Measurements from ENCODE around the gene A3GALT2.

Gene A3GALT2

DNA sequence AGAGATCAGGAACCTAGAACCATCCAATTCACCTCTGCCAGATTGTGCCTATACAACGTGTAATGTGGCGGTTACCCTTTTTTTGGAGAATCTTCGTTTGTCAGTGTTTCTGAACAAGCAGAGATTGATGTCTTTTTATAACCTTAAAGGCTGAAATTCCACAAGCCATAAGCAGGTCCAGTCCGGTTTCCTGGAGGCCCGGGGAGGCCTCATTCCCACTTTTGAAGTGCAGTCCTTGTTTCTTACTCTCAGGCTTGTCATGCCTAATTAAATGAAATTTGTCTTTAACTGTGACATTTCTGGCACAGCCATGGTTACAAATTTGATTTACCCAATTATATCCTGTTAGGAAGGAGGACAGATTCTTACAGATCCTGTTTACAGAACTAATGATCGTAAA is 36.8 kb downstream of the A3GALT2 start:
- no peak for ATAC-seq (ENCODE audit: low read depth)
- Histone ChIP-seq H3K9me3 (ENCODE audit: severe bottlenecking) (no peaks in the 10 kb centered on the region), H3K27ac (ENCODE audit: poor library complexity, severe bottlenecking) (no peak overlapping the region)

DNA sequence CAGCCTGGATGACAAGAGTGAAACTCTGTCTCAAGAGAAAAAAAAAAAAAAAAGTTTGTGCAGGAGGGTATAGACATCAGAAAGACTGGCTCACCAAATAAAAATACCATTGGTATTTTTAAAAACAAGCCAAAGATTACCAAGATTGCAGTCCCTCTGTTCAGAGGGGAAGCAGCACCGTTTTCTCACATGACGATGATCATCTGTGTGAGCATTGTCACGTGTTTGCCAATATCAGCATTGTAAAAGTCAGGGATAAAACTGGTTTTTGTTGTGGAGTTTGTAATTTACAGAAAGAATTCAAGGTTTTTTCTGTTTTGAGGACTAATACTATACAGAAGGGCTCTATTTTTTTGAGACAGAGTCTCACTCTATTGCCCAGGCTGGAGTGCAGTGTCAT is 38.1 kb downstream of the A3GALT2 start:
- Histone ChIP-seq H3K4me3 (ENCODE audit: severe bottlenecking) (no peak overlapping the region), H3K4me1 (ENCODE audit: insufficient read depth, poor library complexity, severe bottlenecking) (no peaks in the 10 kb centered on the region), H3K9me3 (ENCODE audit: severe bottlenecking) (no peaks in the 10 kb centered on the region), H3K27me3 (ENCODE audit: insufficient read depth, poor library complexity, severe bottlenecking) (no peaks in the 10 kb centered on the region), H3K27ac (ENCODE audit: poor library complexity, severe bottlenecking) (no peak overlapping the region), H3K36me3 (ENCODE audit: low read depth) (peaks cover 29% of the 10 kb centered on the region)
- TF ChIP-seq, protein P1, sequence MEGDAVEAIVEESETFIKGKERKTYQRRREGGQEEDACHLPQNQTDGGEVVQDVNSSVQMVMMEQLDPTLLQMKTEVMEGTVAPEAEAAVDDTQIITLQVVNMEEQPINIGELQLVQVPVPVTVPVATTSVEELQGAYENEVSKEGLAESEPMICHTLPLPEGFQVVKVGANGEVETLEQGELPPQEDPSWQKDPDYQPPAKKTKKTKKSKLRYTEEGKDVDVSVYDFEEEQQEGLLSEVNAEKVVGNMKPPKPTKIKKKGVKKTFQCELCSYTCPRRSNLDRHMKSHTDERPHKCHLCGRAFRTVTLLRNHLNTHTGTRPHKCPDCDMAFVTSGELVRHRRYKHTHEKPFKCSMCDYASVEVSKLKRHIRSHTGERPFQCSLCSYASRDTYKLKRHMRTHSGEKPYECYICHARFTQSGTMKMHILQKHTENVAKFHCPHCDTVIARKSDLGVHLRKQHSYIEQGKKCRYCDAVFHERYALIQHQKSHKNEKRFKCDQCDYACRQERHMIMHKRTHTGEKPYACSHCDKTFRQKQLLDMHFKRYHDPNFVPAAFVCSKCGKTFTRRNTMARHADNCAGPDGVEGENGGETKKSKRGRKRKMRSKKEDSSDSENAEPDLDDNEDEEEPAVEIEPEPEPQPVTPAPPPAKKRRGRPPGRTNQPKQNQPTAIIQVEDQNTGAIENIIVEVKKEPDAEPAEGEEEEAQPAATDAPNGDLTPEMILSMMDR (IDR thresholded peaks at IDR 0.05; ENCODE audit: poor library complexity, severe bottlenecking), result no peak
- DNase-seq (ENCODE audit: low spot score), result no peak
- ATAC-seq (ENCODE audit: low read depth), result no peak

More for the DNA sequence above, 36.8 kb downstream of the A3GALT2 start:
- DNase-seq (ENCODE audit: low spot score), result no peak
- no peaks in the 10 kb centered on the region for H3K27me3 ChIP-seq (ENCODE audit: insufficient read depth, poor library complexity, severe bottlenecking)
- no peak overlapping the region for H3K4me3 ChIP-seq (ENCODE audit: severe bottlenecking)
- no peaks in the 10 kb centered on the region for H3K4me1 ChIP-seq (ENCODE audit: insufficient read depth, poor library complexity, severe bottlenecking)
- TF ChIP-seq, protein P1 (IDR thresholded peaks at IDR 0.05; ENCODE audit: poor library complexity, severe bottlenecking), result no peak
- peaks cover 28% of the 10 kb centered on the region for H3K36me3 ChIP-seq (ENCODE audit: low read depth)

DNA sequence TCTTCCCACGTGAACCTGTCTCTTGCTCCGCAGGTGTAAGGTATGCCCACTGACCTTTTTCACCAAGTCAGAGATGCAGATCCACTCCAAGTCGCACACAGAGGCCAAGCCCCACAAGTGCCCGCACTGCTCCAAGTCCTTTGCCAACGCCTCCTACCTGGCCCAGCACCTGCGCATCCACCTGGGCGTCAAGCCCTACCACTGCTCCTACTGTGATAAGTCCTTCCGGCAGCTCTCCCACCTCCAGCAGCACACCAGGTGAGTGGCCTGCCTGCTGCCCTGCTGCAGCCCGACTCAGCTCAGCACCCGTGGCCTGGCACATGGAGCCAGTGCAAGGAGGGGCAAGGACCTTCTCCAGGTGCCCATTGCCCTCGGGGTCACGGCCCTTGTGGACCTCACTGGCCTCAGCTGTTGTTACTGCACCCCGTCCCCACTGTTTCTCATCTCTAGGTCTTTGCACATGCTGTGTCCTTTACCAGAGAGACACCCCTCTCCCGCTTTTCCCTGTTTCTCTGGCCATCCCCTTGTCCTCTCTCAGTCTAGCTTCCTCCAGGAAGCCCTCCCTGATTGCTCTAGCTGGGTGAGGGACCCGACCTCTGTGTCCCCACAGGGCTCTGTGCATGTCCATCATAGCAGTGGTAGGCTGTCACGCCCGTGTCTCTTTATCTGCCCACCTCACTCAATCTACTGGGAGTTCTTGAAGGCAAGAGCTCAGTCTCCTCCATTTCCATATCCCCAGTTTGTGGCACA is 39.2 kb downstream of the A3GALT2 start:
- no peak overlapping the region for H3K27ac ChIP-seq (ENCODE audit: poor library complexity, severe bottlenecking)
- no peaks in the 10 kb centered on the region for H3K9me3 ChIP-seq (ENCODE audit: severe bottlenecking)
- H3K27me3 ChIP-seq (ENCODE audit: insufficient read depth, poor library complexity, severe bottlenecking), result no peaks in the 10 kb centered on the region
- H3K4me3 ChIP-seq (ENCODE audit: severe bottlenecking), result no peak overlapping the region
- H3K36me3 ChIP-seq (ENCODE audit: low read depth), result peaks cover 32% of the 10 kb centered on the region
- DNase-seq (ENCODE audit: low spot score), result peak; percentile 33
- no peaks in the 10 kb centered on the region for H3K4me1 ChIP-seq (ENCODE audit: insufficient read depth, poor library complexity, severe bottlenecking)
- ATAC-seq (ENCODE audit: low read depth), result no peak
- TF ChIP-seq, protein P1 (IDR thresholded peaks at IDR 0.05; ENCODE audit: poor library complexity, severe bottlenecking), result no peak

DNA sequence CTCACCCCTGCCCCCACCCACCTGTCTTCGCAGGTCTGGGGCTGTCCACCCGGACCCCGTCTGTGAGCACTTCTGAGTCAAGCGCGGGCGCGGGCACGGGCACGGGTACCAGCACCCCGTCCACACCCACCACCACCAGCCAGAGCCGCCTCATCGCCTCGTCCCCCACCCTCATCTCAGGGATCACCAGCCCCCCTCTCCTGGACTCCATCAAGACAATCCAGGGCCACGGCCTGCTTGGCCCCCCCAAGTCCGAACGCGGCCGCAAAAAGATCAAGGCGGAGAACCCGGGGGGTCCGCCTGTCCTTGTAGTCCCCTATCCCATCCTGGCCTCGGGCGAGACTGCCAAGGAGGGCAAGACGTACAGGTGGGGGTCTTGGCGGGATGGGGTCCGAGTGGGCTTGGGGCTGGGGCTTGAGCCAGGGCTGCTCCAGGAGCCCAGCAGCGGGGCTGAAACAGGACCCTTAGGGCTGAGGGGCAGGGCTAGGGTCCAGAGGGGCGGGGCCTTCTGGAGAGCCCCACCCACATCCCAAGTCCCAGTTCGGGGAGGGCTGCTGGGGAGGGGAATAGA is 40.7 kb downstream of the A3GALT2 start:
- ATAC-seq (ENCODE audit: low read depth) (no peak), DNase-seq (ENCODE audit: low spot score) (peak; percentile 57)
- no peak overlapping the region for H3K4me3 ChIP-seq (ENCODE audit: severe bottlenecking)
- H3K4me1 ChIP-seq (ENCODE audit: insufficient read depth, poor library complexity, severe bottlenecking), result no peaks in the 10 kb centered on the region
- peaks cover 33% of the 10 kb centered on the region for H3K36me3 ChIP-seq (ENCODE audit: low read depth)
- no peaks in the 10 kb centered on the region for H3K9me3 ChIP-seq (ENCODE audit: severe bottlenecking)
- TF ChIP-seq, protein P1 (IDR thresholded peaks at IDR 0.05; ENCODE audit: poor library complexity, severe bottlenecking), result no peak
- H3K27me3 ChIP-seq (ENCODE audit: insufficient read depth, poor library complexity, severe bottlenecking), result no peaks in the 10 kb centered on the region
- H3K27ac ChIP-seq (ENCODE audit: poor library complexity, severe bottlenecking), result no peak overlapping the region

Measured in RWPE2 (cell line).